Brain microvascular endothelial cell (primary cell): Measurements from ENCODE around the gene ST7.

Source experiments
- DNase-seq: peaks from one replicate; pipeline ENCODE4 v3.0.0-alpha.2; 2020
- H3K27ac ChIP-seq: fragments of 250-450 bp; sonication (Bioruptor Pico); 2 replicates; pipeline ENCODE4 v1.5.1; 2020; ENCODE audit warnings: mild to moderate bottlenecking, moderate library complexity
- H3K27me3 ChIP-seq: fragments of 250-450 bp; sonication (Bioruptor Pico); replicated peaks from 2 replicates; pipeline ENCODE4 v1.5.1; 2020; ENCODE audit warnings: mild to moderate bottlenecking
- H3K36me3 ChIP-seq: fragments of 250-450 bp; sonication (Bioruptor Pico); replicated peaks from 2 replicates; pipeline ENCODE4 v1.5.1; 2020; ENCODE audit warnings: mild to moderate bottlenecking
- H3K4me3 ChIP-seq: 2 replicates; pipeline ENCODE4 v1.5.1; 2011; ENCODE audit warnings: low read depth, mild to moderate bottlenecking, control low read depth, low read length, moderate library complexity
- in situ Hi-C: cut with HindIII; loops from 2 replicates; pipeline ENCODE4 v1.10.0; 2017; ENCODE audit warnings: low sequenced_read_pairs, low pct_ligation_motif_present
- TF ChIP-seq, protein P1 (sequence below): IDR thresholded peaks from 2 replicates; pipeline ENCODE4 v1.5.1; 2011; ENCODE audit warnings: low read depth, mild to moderate bottlenecking, moderate library complexity, low read length, control low read depth, inconsistent platforms; ENCODE audit errors: missing control alignments

The ST7 gene

DNA sequence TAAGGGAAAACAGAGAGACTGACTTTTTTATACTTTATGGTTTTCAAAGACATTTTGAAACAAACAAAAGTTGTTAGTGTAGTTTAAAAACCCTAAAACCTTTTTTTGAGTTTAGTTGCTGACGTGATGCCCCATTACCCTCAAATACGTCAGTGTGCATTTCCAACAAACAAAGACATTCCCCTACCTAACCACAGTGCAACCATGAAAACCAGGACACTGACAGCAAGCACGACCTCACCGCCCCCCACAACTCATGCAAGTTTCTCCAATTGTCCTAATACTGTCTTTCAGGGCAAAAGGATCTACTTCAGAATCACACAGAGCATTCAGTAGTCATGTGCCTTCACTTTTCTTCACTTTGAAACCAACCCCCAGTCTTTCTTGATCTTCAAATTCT is 294.5 kb downstream of the ST7 start:
- Histone ChIP-seq H3K27me3 (no peaks in the 10 kb centered on the region), H3K4me3 (no peak overlapping the region), H3K27ac (no peak overlapping the region), H3K36me3 (no peaks in the 10 kb centered on the region)
- in situ Hi-C loops: no loop called here
- DNase-seq: no peak
- TF ChIP-seq, protein P1, sequence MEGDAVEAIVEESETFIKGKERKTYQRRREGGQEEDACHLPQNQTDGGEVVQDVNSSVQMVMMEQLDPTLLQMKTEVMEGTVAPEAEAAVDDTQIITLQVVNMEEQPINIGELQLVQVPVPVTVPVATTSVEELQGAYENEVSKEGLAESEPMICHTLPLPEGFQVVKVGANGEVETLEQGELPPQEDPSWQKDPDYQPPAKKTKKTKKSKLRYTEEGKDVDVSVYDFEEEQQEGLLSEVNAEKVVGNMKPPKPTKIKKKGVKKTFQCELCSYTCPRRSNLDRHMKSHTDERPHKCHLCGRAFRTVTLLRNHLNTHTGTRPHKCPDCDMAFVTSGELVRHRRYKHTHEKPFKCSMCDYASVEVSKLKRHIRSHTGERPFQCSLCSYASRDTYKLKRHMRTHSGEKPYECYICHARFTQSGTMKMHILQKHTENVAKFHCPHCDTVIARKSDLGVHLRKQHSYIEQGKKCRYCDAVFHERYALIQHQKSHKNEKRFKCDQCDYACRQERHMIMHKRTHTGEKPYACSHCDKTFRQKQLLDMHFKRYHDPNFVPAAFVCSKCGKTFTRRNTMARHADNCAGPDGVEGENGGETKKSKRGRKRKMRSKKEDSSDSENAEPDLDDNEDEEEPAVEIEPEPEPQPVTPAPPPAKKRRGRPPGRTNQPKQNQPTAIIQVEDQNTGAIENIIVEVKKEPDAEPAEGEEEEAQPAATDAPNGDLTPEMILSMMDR: no peak

- Histone ChIP-seq H3K27ac (no peak overlapping the region), H3K27me3 (no peaks in the 10 kb centered on the region), H3K4me3 (no peak overlapping the region), H3K36me3 (no peaks in the 10 kb centered on the region)
- in situ Hi-C loops: no loop called here
- DNase-seq: no peak
- TF ChIP-seq, protein P1: no peak
Observed at GRCh38 chr7:117248829-117249228, 295.5 kb downstream of the ST7 start.

DNA sequence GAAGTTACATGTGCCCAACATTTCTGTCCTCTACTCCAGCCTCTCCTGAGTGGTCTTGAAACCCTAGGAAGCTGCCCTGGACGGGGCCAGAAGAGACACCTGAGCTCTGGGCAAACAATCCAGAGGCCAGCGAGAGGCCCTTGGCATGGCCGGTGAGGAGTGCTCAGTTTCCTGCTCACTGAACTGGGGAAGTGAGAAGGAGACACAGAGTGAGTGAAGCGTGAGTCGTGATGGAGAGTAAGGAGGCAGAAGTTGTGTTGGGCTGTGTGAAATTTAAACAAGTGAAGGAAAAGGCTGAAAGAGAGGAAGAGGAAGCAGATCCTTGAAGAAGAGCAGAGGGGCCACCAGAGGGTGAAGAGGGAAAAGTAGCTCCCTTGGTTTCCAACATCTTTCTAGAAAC is 296.4 kb downstream of the ST7 start:
- Histone ChIP-seq H3K27me3 (no peaks in the 10 kb centered on the region), H3K36me3 (no peaks in the 10 kb centered on the region), H3K27ac (no peak overlapping the region), H3K4me3 (no peak overlapping the region)
- TF ChIP-seq, protein P1: no peak
- DNase-seq: no peak
- in situ Hi-C loops: no loop called here

- TF ChIP-seq, protein P1: no peak
- Histone ChIP-seq H3K36me3 (no peaks in the 10 kb centered on the region), H3K27ac (no peak overlapping the region), H3K4me3 (no peak overlapping the region), H3K27me3 (no peaks in the 10 kb centered on the region)
- in situ Hi-C loops: no loop called here
- DNase-seq: no peak
Observed at GRCh38 chr7:117250245-117250644, 296.9 kb downstream of the ST7 start.

- TF ChIP-seq, protein P1: no peak
- in situ Hi-C loops: no loop called here
- H3K27me3 ChIP-seq: peaks cover 5% of the 10 kb centered on the region
- peak overlapping the region; percentile 24 for H3K27ac ChIP-seq
- no peaks in the 10 kb centered on the region for H3K36me3 ChIP-seq
- no peak overlapping the region for H3K4me3 ChIP-seq
- DNase-seq: no peak
Observed at GRCh38 chr7:117250801-117251200, 297.5 kb downstream of the ST7 start.

DNA sequence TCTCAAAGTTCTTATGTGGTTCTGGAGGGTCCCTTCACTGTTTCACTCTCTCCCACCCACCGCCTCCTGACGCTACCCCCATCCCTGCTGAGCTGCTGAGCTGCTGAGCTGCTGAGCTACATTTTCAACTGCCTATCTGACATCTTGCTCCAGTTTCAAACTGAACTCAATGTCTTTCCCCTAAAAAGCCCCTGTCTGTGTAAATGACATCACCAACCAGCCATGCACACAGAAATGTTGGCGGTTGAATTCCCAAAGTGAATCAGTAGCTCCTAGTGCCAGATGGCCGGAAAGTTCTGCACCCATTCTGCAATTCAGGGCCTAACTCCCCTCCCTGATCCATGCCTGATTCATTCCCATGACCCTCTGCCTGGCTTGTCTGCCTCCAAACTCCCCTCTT is 298.4 kb downstream of the ST7 start:
- Histone ChIP-seq H3K4me3 (no peak overlapping the region), H3K27ac (peak overlapping the region; percentile 38), H3K36me3 (no peaks in the 10 kb centered on the region), H3K27me3 (peaks cover 10% of the 10 kb centered on the region)
- peak; percentile 74 for DNase-seq
- in situ Hi-C loops: no loop called here
- TF ChIP-seq, protein P1: no peak
